ENCODE measurements around the gene TTLL11. TPM values are rescaled to one million over a fixed set of nuclear protein-coding genes. Genes with fewer than 3 reads are reported as not detected.

TTLL11 gene
- total RNA-seq, 2 donors from 2014 or later: 2.5 to 2.6 TPM

DNA sequence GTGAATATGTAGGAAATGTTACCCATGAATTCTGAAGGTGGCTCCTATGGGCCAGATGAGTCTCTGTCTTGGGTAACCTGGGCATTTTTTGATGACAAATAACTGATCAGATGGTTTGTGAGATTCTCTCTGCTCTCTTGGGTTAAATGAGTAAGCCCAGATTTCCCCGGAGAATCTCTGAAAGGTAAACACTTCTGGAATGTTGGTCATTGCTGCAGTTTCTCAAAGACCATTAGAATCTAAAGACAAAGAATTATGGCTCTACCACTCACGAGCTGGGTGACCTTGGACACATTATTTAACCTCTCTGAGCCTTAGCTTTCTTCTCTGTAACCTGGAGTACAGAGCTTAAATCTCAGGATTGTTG, 250.5 kb downstream of the TTLL11 start:
- no peak for ATAC-seq (replicated peaks in 1 of 2)

DNA sequence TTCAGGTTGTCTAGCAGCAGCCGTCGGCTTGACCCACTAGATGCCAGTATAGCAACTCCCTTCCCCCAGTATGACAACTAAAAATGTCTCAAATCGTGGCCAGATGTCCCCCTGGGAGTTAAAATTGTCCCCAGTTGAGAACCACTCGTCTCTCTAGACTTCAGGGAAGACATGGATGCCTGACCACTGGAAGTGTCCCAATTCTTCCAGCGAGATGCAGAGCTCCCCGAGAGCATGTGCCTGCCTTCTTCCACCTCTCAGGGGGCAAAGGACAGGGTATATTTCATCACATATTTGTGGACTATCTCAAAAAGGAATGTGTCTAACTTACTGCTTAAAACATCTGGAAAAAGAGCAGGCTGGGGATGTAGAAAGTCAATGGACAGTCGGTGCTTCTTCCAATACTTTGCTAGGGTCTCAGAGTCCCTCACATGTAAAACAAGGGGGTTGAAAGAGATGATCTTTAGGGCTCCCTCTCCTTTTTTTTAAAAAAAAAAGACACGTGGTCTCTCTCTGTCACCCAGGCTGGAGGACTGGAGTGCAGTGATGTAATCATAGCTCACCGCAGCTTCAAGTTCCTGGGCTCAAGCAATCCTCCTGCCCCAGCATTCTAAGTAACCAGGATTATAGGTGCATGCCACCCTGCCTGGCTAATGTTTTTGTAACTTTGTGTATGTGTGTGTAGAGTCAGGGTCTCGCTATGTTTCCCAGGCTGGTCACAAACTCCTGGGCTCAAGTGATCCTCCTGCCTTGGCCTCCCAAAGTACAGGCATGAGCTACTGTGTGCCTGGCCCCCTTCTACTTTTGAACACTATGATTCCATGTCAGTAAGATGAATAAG, 251.1 kb downstream of the TTLL11 start:
- Mint-ChIP-seq H3K27me3 (ENCODE audit: low read depth) (no peaks in the 10 kb centered on the region), H3K36me3 (ENCODE audit: insufficient read depth in 2 of 2) (peaks cover 0 to 3% of the 10 kb centered on the region in 2 donors), H3K4me1 (ENCODE audit: low read depth) (peaks cover 17% of the 10 kb centered on the region), H3K27ac (no peak overlapping the region), H3K4me3 (no peak overlapping the region), H3K9me3 (no peaks in the 10 kb centered on the region)
- DNase-seq: no peak
- ATAC-seq (replicated peaks in 1 of 2): no peak

More for the DNA sequence above, 250.5 kb downstream of the TTLL11 start:
- Mint-ChIP-seq H3K27me3 (ENCODE audit: low read depth) (no peaks in the 10 kb centered on the region), H3K4me1 (ENCODE audit: low read depth) (peaks cover 17% of the 10 kb centered on the region), H3K4me3 (no peak overlapping the region), H3K9me3 (peaks cover 0 to 2% of the 10 kb centered on the region in 2 donors), H3K27ac (no peak overlapping the region), H3K36me3 (ENCODE audit: insufficient read depth in 2 of 2) (peaks cover 1 to 3% of the 10 kb centered on the region in 2 donors)
- DNase-seq: no peak

DNA sequence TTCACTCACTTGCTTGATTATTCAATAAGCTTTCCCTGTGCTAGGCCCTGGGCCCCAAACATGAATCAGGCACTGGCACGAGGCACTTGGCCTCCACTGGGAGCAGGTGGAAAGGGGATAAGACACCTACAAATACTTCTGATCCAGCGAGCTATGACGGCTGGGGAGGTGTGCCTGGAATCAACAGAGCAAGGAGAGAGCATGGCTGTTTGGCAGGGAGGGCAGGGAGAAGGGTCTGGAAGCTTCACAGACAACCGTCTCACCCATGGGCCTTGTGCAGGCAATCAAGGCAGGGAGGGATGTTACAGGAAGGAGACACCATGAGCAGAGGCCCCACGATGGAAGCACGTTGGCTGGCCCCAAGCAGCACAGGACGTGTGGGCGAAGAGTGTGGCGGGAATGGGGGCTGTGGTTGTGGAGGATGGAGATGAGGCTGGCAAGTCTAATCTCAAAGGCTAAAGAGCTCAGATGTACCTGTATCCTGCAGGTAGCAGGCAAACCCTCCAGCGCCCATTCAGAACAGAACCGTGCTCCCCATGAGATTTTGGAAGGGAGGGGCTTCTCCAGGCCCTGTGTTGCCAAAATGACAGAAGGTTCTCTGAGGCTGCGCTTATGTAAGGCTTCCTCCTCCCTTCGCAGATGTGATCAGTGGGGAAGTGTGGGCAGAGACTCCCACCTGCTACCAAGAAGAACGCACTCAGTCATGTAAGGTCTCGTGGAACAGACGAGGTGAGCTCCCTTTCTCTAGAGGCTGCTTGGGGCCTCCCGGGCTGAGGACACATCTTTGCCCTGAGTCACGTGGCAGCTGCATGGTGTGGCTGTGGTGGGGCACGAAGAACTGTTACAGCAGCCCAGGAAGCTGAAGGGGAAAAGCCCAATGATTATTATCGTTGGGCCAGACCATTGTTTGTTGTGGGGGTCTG, 252.0 kb downstream of the TTLL11 start:
- peak; percentile 30 to 62 for DNase-seq
- H3K4me3 Mint-ChIP-seq: peak overlapping the region in 1 of 2 donors; percentile 25
- no peak overlapping the region for H3K27ac Mint-ChIP-seq
- H3K27me3 Mint-ChIP-seq (ENCODE audit: low read depth): no peaks in the 10 kb centered on the region
- H3K9me3 Mint-ChIP-seq: no peaks in the 10 kb centered on the region
- H3K36me3 Mint-ChIP-seq (ENCODE audit: insufficient read depth in 2 of 2): peaks cover 0 to 3% of the 10 kb centered on the region in 2 donors
- peak; percentile 74 to 76 for ATAC-seq (replicated peaks in 1 of 2)
- H3K4me1 Mint-ChIP-seq (ENCODE audit: low read depth): peaks cover 17% of the 10 kb centered on the region

DNA sequence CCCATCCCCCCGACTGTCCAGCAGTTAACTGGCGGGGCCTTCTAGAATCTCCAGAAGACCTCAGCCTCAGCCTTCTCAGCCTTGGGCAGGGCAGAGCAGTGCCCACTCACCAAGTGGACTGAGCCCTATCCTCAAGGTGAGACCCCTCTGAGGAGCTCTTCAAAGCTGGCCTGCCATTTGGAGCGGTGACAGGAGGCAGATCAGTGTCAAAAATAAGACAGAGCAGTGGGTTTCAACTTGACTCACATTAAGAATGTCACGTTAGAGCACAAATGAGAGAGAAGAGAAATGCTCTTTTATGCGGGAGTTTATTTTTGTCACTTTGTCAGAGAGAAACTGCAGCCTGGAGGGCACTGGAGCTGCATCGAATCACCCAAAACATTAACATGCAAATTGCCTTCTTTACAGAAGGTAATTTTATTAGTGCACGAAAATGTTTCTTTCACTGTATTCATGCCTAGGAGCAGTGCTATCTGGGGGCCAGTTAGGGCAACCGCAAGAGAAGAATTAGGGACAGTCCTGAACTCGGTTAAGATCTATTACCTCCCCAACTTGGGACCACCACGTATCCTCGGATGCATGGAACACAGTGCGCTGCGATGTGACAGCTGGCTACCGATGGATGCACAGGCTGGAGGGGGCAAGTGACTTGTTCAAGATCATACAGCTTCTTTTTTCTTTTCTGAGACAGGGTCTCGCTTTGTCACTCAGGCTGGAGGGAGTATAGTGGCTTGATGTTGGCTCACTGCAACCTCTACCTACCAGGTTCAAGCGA, 253.2 kb downstream of the TTLL11 start:
- Mint-ChIP-seq H3K4me3 (peak overlapping the region in 1 of 2 donors; percentile 39), H3K36me3 (ENCODE audit: insufficient read depth in 2 of 2) (peaks cover 0 to 3% of the 10 kb centered on the region in 2 donors), H3K27ac (no peak overlapping the region), H3K4me1 (ENCODE audit: low read depth) (peaks cover 17% of the 10 kb centered on the region), H3K27me3 (ENCODE audit: low read depth) (no peaks in the 10 kb centered on the region), H3K9me3 (no peaks in the 10 kb centered on the region)
- DNase-seq: peak; percentile 7 to 39
- peak; percentile 79 to 87 for ATAC-seq (replicated peaks in 1 of 2)

DNA sequence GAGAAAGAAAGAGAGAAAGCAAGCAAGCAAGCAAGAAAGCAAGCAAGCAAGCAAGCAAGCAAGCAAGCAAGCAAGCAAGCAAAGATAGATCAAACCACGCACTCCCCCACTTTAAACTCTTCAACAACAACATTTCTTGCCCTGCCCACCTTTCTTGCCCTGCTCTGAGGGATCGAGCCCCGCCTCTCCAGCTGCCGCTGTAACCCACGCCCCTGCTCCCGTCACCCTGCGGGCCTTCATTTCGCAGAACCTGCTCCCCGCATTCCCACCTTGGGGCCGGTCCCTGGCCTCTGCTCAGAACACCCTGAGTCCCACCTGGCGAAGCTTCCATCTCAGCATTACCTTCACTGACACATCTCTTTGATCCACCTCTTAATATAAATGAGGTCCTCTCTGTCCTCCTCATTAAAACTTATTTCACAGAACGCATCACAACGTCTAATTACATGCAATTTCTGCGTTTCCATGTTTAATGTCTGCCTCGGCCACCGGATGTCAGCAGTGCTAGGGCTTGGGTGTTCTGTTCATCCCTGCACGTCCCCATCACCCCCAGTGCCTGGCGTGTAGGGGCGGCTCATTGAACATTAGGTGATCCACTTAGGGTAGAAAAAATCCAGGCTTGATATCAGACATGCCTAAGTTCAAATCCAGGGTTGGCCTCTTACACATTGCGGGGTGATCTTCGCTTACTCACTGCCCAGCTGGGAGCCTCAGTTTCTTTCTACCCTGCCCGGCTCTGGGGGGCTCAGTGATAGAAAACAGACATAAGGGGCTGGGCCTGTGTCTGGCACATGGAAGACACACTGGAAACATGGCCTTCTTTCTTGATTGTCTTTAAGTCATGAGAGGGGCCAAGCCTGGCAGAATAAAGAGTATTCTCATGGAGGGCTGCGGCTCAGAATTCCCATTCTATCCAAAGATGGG, 254.1 kb downstream of the TTLL11 start:
- Mint-ChIP-seq H3K9me3 (no peaks in the 10 kb centered on the region), H3K27ac (no peak overlapping the region)

DNA sequence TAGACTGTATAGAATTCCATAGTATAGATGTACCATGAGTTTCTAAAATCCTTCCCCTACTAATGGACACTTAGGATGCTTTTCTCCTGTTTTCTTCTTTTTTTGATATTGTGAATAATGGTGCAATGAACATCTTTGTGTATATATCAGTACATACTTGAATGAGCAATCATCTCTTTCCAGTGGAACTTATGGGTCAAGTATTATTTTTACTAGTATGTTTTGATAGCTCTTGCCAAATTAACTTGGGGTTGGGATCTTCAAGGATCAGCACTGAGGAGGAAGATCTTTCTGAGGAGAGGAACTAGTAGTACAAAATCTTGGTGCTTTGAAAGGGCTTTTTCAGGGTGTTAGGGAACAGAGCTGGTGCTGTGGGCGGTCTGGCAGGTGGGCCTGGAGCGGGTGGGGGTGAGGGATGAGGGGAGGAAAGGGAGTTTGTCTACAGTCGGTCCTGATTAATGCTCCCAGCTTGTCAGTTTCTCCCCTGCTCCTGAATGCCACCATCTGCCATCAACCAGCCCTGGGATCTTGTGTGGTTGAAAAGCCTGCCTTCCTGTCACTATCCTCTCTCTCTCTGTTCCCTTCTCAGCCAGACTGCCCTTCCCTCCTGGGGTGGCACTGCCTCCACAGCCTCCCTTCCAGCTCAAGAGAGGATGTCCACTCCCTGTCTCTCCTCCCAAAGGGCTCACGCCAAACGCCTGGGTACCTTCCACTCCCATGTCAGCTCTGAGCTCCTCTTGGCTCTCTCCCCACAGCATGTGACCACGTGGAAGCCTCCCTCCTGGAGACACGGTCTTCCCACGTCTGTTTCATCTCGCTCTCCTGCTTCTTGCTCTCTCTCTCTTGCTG, 255.8 kb downstream of the TTLL11 start:
- no peak overlapping the region for H3K27ac Mint-ChIP-seq
- ATAC-seq (replicated peaks in 1 of 2) (no peak), DNase-seq (no peak)
- H3K9me3 Mint-ChIP-seq: no peaks in the 10 kb centered on the region
- H3K36me3 Mint-ChIP-seq (ENCODE audit: insufficient read depth in 2 of 2): no peaks in the 10 kb centered on the region
- H3K4me1 Mint-ChIP-seq (ENCODE audit: low read depth): peaks cover 17% of the 10 kb centered on the region
- H3K27me3 Mint-ChIP-seq (ENCODE audit: low read depth): no peaks in the 10 kb centered on the region
- H3K4me3 Mint-ChIP-seq: no peak overlapping the region

More for the DNA sequence above, 254.1 kb downstream of the TTLL11 start:
- Mint-ChIP-seq H3K4me3 (peak overlapping the region in 1 of 2 donors; percentile 39), H3K4me1 (ENCODE audit: low read depth) (peaks cover 17% of the 10 kb centered on the region), H3K27me3 (ENCODE audit: low read depth) (no peaks in the 10 kb centered on the region), H3K36me3 (ENCODE audit: insufficient read depth in 2 of 2) (peaks cover 0 to under 1% of the 10 kb centered on the region in 2 donors)
- ATAC-seq (replicated peaks in 1 of 2) (no peak), DNase-seq (no peak)

DNA sequence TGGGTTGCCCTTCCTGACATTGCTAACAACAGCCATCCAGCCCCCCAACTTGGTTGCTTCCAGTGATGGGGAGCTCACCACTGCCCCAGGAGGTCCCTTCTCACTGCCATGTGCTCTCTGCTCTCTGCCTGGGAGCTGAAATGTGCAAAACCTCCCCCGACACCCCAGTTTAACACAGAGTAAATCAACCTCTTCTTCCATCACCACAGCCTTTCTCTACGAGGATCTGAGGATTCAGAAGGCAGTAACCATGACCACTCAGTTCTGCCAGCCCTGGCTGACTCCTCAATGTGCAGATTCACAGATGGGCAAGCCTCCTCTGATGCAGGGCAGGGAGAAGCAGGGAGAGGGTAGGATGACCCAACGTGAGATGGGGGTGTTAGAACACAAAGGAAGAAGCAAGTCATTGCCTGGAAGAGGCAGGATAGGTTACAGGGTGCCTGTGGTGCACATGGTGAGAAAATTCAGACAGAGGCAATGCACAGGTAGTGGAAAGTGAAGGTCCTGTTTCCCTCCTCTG, 256.7 kb downstream of the TTLL11 start:
- H3K4me1 Mint-ChIP-seq (ENCODE audit: low read depth): peaks cover 9% of the 10 kb centered on the region
- no peak overlapping the region for H3K27ac Mint-ChIP-seq
- no peaks in the 10 kb centered on the region for H3K36me3 Mint-ChIP-seq (ENCODE audit: insufficient read depth in 2 of 2)
- no peak for DNase-seq
- H3K4me3 Mint-ChIP-seq: no peak overlapping the region
- H3K27me3 Mint-ChIP-seq (ENCODE audit: low read depth): no peaks in the 10 kb centered on the region
- no peaks in the 10 kb centered on the region for H3K9me3 Mint-ChIP-seq
- no peak for ATAC-seq (replicated peaks in 1 of 2)

DNA sequence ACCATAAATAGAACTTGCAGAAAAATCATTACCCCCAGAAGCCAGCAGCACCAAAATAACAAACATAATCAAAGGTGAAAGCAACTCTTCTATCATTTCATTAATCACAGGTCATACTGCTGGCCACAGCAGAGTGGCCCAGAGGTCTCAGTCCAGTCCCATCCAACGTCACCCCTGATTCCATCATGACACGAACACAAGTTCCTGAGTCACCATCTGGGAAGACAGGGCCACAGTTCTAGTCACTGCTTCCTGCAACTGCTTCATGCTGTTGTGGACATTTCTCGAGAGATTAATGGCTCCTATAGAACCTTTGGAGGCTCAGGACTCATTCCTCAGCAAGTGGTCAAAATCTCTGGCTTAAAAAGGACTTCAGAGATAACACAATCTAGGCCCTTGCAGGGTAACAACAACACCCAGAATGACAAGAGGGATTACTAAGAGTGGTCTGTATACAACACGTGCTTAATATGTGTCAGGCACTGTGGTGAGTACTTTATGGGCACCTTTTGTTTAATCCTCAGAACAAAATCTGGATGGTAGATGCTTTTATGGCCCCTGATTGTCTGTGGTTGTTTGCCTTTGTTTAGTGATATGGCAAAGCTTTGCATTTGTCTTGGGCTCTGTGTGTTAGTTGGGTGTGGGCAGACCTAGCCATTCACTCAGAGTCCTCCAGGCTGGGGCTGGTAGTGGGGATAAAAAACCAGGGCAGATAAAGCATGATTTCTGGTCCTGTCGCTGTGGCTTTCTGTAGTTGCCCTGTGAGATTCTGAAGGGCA, 257.3 kb downstream of the TTLL11 start:
- DNase-seq (no peak), ATAC-seq (replicated peaks in 1 of 2) (no peak)
- H3K4me1 Mint-ChIP-seq (ENCODE audit: low read depth): peaks cover 3% of the 10 kb centered on the region
- H3K27ac Mint-ChIP-seq: no peak overlapping the region
- no peak overlapping the region for H3K4me3 Mint-ChIP-seq
- no peaks in the 10 kb centered on the region for H3K36me3 Mint-ChIP-seq (ENCODE audit: insufficient read depth in 2 of 2)
- H3K27me3 Mint-ChIP-seq (ENCODE audit: low read depth): no peaks in the 10 kb centered on the region
- peaks cover 0 to under 1% of the 10 kb centered on the region in 2 donors for H3K9me3 Mint-ChIP-seq

DNA sequence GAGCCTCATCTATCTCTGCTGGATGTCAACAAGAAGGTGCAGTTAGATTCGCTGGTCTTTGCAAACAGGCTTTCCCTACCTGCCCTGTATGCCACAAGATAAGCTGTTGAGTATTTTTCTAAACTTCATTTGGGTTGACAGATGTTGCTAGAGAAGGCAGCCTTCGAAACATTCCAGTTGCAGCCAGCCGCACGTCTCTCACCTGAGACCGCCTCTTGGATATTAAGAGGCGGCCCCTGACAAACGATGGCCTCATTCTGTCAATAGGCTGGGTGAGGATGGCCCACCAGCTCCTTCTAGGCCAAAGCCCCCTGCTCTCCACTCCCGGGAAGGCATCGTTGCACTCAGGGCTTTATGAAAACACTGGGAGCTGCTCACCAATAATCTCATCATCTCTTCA, 260.0 kb downstream of the TTLL11 start:
- no peak overlapping the region for H3K27ac Mint-ChIP-seq
- no peaks in the 10 kb centered on the region for H3K36me3 Mint-ChIP-seq (ENCODE audit: insufficient read depth in 2 of 2)
- ATAC-seq (replicated peaks in 1 of 2): no peak
- H3K27me3 Mint-ChIP-seq (ENCODE audit: low read depth): no peaks in the 10 kb centered on the region
- H3K4me3 Mint-ChIP-seq: no peak overlapping the region
- no peak for DNase-seq
- H3K9me3 Mint-ChIP-seq: peaks cover 0 to 2% of the 10 kb centered on the region in 2 donors
- H3K4me1 Mint-ChIP-seq (ENCODE audit: low read depth): no peaks in the 10 kb centered on the region

DNA sequence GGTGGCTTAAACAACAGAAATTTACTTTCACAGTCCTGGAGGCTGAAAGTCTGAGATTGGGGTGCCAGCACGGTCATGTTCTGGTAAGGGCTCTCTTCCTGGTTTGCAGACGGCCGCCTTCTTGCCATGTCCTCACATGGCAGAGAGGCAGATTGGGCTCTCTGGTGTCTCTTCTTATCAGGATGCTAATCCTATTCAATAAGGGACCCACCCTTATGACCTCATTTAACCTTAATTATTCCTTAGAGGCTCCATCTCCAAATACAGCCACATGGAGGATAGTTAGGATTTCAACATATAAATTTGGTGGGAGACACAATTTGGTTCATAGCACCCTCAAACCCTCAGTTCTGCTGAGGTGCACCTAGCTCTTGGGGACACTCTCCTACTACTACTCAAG, 261.2 kb downstream of the TTLL11 start:
- no peaks in the 10 kb centered on the region for H3K4me1 Mint-ChIP-seq (ENCODE audit: low read depth)
- H3K9me3 Mint-ChIP-seq: peaks cover 0 to 2% of the 10 kb centered on the region in 2 donors
- DNase-seq (no peak), ATAC-seq (replicated peaks in 1 of 2) (no peak)
- no peak overlapping the region for H3K4me3 Mint-ChIP-seq
- H3K36me3 Mint-ChIP-seq (ENCODE audit: insufficient read depth in 2 of 2): no peaks in the 10 kb centered on the region
- H3K27ac Mint-ChIP-seq: no peak overlapping the region
- no peaks in the 10 kb centered on the region for H3K27me3 Mint-ChIP-seq (ENCODE audit: low read depth)
